AG09319 (cell line): Measurements from ENCODE around the gene RBM18.

Experiments
- DNase-seq: peaks from one replicate; pipeline ENCODE4 v3.0.0-alpha.2; 2010; ENCODE audit warnings: low read depth; ENCODE audit errors: extremely low read depth
- TF ChIP-seq, protein P1 (sequence below): IDR thresholded peaks from 2 replicates; pipeline ENCODE4 v1.5.1; 2011; ENCODE audit warnings: low read depth, mild to moderate bottlenecking, inconsistent platforms, low read length, moderate library complexity

The RBM18 gene

DNA sequence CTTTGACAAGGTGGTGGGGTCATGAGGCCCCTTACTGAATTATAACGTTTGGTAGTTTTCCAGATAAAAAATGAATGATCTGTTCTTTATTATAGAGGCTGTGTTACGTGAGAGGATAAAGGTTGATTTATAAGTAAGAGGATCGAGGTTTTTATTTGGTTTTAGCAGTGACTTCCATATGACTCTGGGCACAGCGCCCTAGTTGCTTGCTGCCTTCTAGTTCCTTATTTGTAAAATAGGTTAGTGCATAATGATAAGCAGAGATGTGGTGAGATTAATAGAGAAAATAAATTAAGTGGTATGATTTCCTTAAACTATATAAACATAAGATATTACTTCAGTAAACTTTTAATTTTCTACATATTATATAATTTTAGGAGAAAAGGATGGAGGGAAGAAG lies 29.9 kb upstream of the RBM18 start:
- TF ChIP-seq, protein P1, sequence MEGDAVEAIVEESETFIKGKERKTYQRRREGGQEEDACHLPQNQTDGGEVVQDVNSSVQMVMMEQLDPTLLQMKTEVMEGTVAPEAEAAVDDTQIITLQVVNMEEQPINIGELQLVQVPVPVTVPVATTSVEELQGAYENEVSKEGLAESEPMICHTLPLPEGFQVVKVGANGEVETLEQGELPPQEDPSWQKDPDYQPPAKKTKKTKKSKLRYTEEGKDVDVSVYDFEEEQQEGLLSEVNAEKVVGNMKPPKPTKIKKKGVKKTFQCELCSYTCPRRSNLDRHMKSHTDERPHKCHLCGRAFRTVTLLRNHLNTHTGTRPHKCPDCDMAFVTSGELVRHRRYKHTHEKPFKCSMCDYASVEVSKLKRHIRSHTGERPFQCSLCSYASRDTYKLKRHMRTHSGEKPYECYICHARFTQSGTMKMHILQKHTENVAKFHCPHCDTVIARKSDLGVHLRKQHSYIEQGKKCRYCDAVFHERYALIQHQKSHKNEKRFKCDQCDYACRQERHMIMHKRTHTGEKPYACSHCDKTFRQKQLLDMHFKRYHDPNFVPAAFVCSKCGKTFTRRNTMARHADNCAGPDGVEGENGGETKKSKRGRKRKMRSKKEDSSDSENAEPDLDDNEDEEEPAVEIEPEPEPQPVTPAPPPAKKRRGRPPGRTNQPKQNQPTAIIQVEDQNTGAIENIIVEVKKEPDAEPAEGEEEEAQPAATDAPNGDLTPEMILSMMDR, result no peak
- no peak for DNase-seq

DNA sequence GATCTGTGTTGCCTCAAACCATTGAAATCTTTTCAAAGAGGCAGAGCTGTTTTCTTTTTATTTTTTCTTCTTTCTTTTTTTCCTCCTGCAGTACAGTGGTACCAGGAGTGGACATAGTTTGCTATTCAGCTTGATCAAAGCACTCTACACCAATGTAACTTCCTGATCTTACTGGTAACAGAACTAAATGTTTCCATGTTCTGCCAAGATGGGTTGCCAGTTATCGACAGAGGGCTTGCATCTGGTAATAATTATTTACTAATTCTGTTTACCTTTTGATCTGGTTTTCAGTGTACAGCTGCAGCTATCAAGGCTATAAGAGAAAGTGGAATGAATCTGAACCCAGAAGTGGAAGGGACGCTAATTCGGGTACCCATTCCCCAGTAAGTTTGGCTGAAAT lies 26.8 kb upstream of the RBM18 start:
- TF ChIP-seq, protein P1, result no peak
- DNase-seq, result no peak

DNA sequence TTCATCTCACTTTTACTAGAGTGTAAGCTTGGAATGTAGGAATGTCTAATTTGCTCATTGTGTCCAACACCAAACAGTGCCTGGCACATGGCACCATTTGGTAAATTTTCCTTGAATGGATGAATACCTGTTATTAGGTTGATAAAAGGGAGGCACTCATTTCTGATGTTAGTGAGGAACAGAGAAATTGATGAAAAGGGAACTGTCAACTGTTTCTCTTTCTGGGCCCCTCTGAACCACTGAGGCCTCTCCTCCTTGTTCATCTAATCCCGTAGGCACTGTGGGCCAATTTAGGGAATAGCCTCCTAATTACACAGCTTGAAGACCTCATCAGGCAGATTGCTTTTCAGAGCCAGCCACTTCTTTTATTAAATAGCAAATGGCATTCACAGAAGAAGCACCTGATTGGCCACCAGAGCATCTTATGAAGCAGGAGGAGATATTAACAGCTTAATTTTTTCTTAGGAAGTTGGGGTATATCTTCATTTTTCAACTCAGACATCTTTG lies 22.6 kb upstream of the RBM18 start:
- DNase-seq, result no peak
- TF ChIP-seq, protein P1, result no peak

DNA sequence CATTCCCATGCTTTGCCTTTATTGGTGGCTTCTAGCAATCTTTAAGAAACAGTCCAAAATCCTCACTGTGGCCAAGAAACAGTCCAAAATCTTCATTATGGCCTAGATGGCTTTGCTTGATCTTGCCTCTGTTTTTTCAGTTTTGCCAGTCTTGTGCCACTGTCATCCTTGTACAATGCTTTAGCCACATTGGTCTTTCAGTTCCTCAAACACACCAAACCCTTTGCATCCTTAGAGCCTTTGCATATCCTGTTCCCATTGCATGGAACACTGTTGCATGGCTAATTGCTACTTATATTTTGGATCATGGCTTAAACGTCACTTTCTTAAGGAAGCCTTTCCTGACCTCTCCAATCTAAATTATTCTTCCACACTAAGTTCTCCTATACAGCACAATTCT lies 22.1 kb upstream of the RBM18 start:
- TF ChIP-seq, protein P1, result no peak
- no peak for DNase-seq

DNA sequence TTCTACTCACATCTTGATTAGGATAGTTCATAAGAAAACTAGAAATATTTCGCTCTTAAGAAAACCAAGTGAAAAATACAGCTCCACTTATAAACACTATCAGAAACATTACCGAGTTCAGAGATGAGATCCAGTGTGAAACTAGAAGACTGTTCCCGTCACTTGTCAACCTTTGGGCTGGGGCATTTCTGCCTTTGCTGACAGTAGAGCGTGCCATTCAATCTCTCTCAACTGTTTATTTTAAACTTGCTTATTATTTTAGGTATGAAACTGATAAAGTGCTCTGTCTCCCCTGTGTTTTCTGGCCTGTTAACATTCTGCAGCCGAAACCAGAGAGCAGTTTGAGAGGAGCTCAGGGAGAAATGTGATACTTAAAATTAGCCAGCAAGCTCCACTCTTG lies 16.7 kb upstream of the RBM18 start:
- DNase-seq, result no peak
- TF ChIP-seq, protein P1, result no peak

DNA sequence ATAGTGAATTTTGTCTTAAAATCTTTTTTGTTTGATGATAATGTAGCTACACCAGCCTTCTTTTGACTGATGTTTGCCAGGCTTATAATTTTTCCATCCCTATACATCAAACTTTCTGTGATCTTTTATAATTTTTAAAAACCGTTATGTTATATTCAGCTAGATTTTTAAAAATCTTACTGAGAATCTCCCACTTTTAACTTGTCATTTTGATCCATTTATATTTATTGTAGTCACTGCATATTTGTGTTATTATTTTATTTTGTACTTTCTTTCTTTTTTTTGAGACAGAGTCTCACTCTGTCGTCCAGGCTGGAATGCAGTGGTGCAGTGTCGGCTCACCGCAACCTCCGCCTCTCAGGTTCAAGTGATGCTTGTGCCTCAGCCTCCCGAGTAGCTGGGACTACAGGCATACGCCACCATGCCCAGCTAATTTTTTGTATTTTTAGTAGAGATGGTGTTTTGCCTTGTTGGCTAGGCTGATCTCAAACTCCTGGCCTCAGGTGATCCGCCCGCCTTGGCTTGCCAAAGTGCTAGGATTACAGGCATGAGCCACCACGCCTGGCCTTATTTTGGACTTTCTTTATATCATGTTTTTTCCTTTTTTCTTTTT lies 12.8 kb upstream of the RBM18 start:
- TF ChIP-seq, protein P1, result no peak

DNA sequence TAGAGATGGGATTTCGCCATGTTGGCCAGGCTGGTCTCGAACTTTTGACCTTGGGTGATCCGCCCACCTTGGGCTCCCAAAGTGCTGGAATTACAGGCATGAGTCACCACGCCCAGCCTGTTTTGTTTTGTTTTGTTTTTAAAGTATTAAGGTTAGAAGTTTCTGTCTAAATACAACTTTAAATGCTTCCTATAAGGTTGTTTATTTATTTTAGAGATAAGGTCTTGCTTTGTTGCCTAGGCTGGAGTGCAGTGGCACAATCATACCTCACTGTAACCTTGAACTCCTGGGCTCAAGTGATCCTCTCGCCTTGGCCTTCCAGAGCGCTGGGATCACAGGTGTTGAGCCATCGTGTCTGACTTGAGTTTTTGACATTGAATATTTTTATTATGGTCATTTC lies 11.5 kb upstream of the RBM18 start:
- TF ChIP-seq, protein P1, result no peak
- no peak for DNase-seq

More for the DNA sequence above, 12.8 kb upstream of the RBM18 start:
- no peak for DNase-seq
